K562 (cell line): ENCODE data around the gene SERTAD2. TPM values are rescaled to one million over a fixed set of nuclear protein-coding genes. Genes with fewer than 3 reads are reported as not detected.
A peak's percentile ranks its signal among the peaks of the same experiment; 100 is the strongest.

Source experiments
- ATF4 ChIP-seq: fragments of 450-650 bp; formaldehyde crosslinking; IDR thresholded peaks from 2 replicates; pipeline ENCODE4 v1.4.0; 2022; ENCODE audit warnings: mild to moderate bottlenecking, moderate library complexity
- BACH1 ChIP-seq: fragments of 200-800 bp; sonication (Bioruptor generic); IDR thresholded peaks from 2 replicates; pipeline ENCODE4 v1.6.1; 2016; ENCODE audit warnings: missing genetic modification characterization, missing compliant biosample characterization
- CTCF ChIP-seq, 3 experiments: IDR thresholded peaks in 2 of 3; conservative IDR thresholded peaks in 1 of 3; 2 replicates each; pipeline ENCODE4 v1.5.1; 2011 to 2012; ENCODE audit warnings: low read length in 3 of 3, mild to moderate bottlenecking in 3 of 3, control low read depth in 2 of 3, improper control_type of control experiment in 1 of 3, inconsistent platforms in 1 of 3, low read depth in 1 of 3, mixed read lengths in 1 of 3, moderate library complexity in 1 of 3; ENCODE audit not compliant: insufficient read depth in 2 of 3
- HDAC1 ChIP-seq, 2 experiments: fragments of 450-650 bp; IDR thresholded peaks; 2 replicates each; pipeline ENCODE4 v1.6.1; 2016 to 2017; ENCODE audit warnings: inconsistent platforms in 1 of 2, mild to moderate bottlenecking in 1 of 2, moderate library complexity in 1 of 2
- KDM5B ChIP-seq: fragments of 200-600 bp; sonication (generic); IDR thresholded peaks from 2 replicates; pipeline ENCODE4 v1.6.1; 2012; ENCODE audit warnings: low read depth, mild to moderate bottlenecking, moderate library complexity, low read length, control low read depth, inconsistent platforms; ENCODE audit not compliant: insufficient replicate concordance
- MGA ChIP-seq: fragments of 450-650 bp; IDR thresholded peaks from 2 replicates; pipeline ENCODE4 v1.6.1; 2016; ENCODE audit warnings: mild to moderate bottlenecking, moderate library complexity
- NFXL1 ChIP-seq: fragments of 450-650 bp; formaldehyde crosslinking; IDR thresholded peaks from 2 replicates; pipeline ENCODE4 v1.4.0; 2021; ENCODE audit warnings: mild to moderate bottlenecking
- RAD21 ChIP-seq, 2 experiments: fragments of 250-450 bp in 1 of 2; fragments of 450-650 bp in 1 of 2; sonication (Bioruptor Pico) in 1 of 2; formaldehyde crosslinking in 1 of 2; IDR thresholded peaks in 1 of 2; conservative IDR thresholded peaks in 1 of 2; 2 replicates each; pipeline versions ENCODE4 v1.4.0 to v1.8.0; 2020 to 2022; ENCODE audit warnings: mild to moderate bottlenecking in 2 of 2, moderate library complexity in 1 of 2
- SMARCB1 ChIP-seq: IDR thresholded peaks from 2 replicates; pipeline ENCODE4 v1.6.1; 2011; ENCODE audit warnings: improper control_type of control experiment, low read depth; ENCODE audit not compliant: insufficient read length
- SMC3 ChIP-seq: conservative IDR thresholded peaks from 2 replicates; pipeline ENCODE4 v1.6.1; 2011; ENCODE audit warnings: low read depth, low read length, improper control_type of control experiment; ENCODE audit not compliant: insufficient read depth
- SREBF2 ChIP-seq: sonication (generic); formaldehyde crosslinking; IDR thresholded peaks from 2 replicates; pipeline ENCODE4 v1.4.0; 2020; ENCODE audit warnings: mild to moderate bottlenecking, missing genetic modification reagents
- polyA plus RNA-seq, 8 experiments: library from polyadenylated mRNA; depleted of rRNA in 4 of 8; stranded (reverse) in 5 of 8; unstranded in 3 of 8; fragments of >200 nt; fragmentation: Nextera tagmentation in 2 of 8; fragmentation: Illumina TruSeq in 1 of 8; extraction: Ambion mirVana in 2 of 8; extraction: Trizol in 1 of 8; gene quantifications; 2 replicates each; pipeline versions ENCODE4 v1.2.1 to v1.2.3, GENCODE V29; 2011 to 2014; ENCODE audit warnings: inconsistent platforms in 1 of 8, missing spikeins in 1 of 8
- total RNA-seq, 7 experiments: library from RNA; depleted of rRNA in 6 of 7; stranded (reverse); fragments of >200 nt in 6 of 7; fragmentation: Illumina TruSeq in 2 of 7; extraction: Trizol in 2 of 7; gene quantifications; 2 replicates each; pipeline versions ENCODE4 v1.2.1 to v1.2.3, GENCODE V29; 2011 to 2021; ENCODE audit warnings: low replicate concordance in 1 of 7

SERTAD2 gene
- total and polyA plus RNA-seq, 9 of the 15 experiments (the other 6 are each of a cell fraction or from before 2014, with no cell fraction given): 3.0 to 12.5 (median 6.1) TPM

GRCh38 chr2:64595397-64596176 lies 58.1 kb downstream of the SERTAD2 start (continued):
- TF ChIP-seq MGA: no peak
- TF ChIP-seq HDAC1 (IDR thresholded peaks at IDR 0.05): no peak
- no peak for TF ChIP-seq NFXL1 (CRISPR knock-in tag)
- no peak for TF ChIP-seq ATF4 (CRISPR knock-in tag)
- TF ChIP-seq CTCF (IDR thresholded peaks at IDR 0.05 in 2 of 3, conservative IDR thresholded peaks at IDR 0.05 in 1 of 3; ENCODE audit: insufficient read depth in 2 of 3, low read depth in 1 of 3, low read length in 3 of 3): peak; percentile 38 to 72 (median 50); a peak in 5 of 6 replicates
- no peak for TF ChIP-seq SMARCB1
- no peak for TF ChIP-seq BACH1 (tag)
- TF ChIP-seq SMC3: 0 out of 2 replicates have a peak, but pooled peaks have one; percentile 11
- TF ChIP-seq KDM5B: no peak
- TF ChIP-seq RAD21 (CRISPR knock-in tag; conservative IDR thresholded peaks at IDR 0.05 in 1 of 2, IDR thresholded peaks at IDR 0.05 in 1 of 2): peak; percentile 83 to 91
- no peak for TF ChIP-seq SREBF2 (CRISPR knock-in tag)
